ENCODE data around the gene NPM3.

Gene NPM3

GRCh38 chr10:101818119-101818871 is 35.0 kb upstream of the NPM3 start, which contains the start of gene OGA:
OGA (minus strand) TSS chr10:101818444; CDS start chr10:101818022, 422 bp downstream.
- Histone ChIP-seq H3K27ac (ENCODE audit: low read length) (peak within 1 kb of the TSS; percentile 74), H3K79me2 (ENCODE audit: low read length) (peaks cover 57% of the 10 kb centered on the region), H3K4me3 (ENCODE audit: low read length) (peak within 1 kb of the TSS; percentile 92)

GRCh38 chr10:101817337-101818118 is 34.3 kb upstream of the NPM3 start:
- peaks cover 65% of the 10 kb centered on the region for H3K79me2 ChIP-seq (ENCODE audit: low read length)
- H3K27me3 ChIP-seq (ENCODE audit: low read depth, low read length): no peaks in the 10 kb centered on the region
- peak overlapping the region; percentile 92 for H3K4me3 ChIP-seq (ENCODE audit: low read length)
- H2AFZ ChIP-seq (ENCODE audit: low read depth, low read length): no peak overlapping the region
- peaks cover 47% of the 10 kb centered on the region for H4K20me1 ChIP-seq (ENCODE audit: insufficient read depth, low read length)
- TF ChIP-seq CTCF (IDR thresholded peaks at IDR 0.05; ENCODE audit: low read depth, low read length) (no peak), EZH2phosphoT487 (IDR thresholded peaks at IDR 0.05; ENCODE audit: low read depth) (no peak)
- H3K4me1 ChIP-seq (ENCODE audit: low read length): peaks cover 18% of the 10 kb centered on the region
- peak overlapping the region; percentile 78 for H3K9ac ChIP-seq (ENCODE audit: low read length)
- peaks cover 5% of the 10 kb centered on the region for H3K36me3 ChIP-seq (replicated peaks; ENCODE audit: low read depth, low read length)
- peak overlapping the region; percentile 82 for H3K4me2 ChIP-seq (ENCODE audit: low read length)
- H3K9me3 ChIP-seq (ENCODE audit: insufficient read depth, low read length): no peaks in the 10 kb centered on the region
- peak overlapping the region; percentile 74 for H3K27ac ChIP-seq (ENCODE audit: low read length)

More at GRCh38 chr10:101818119-101818871, 35.0 kb upstream of the NPM3 start, which contains the start of gene OGA:
- Histone ChIP-seq H3K4me1 (ENCODE audit: low read length) (peaks cover 18% of the 10 kb centered on the region), H3K36me3 (replicated peaks; ENCODE audit: low read depth, low read length) (no peaks in the 10 kb centered on the region), H3K9me3 (ENCODE audit: insufficient read depth, low read length) (no peaks in the 10 kb centered on the region), H3K4me2 (ENCODE audit: low read length) (peak within 1 kb of the TSS; percentile 95), H4K20me1 (ENCODE audit: insufficient read depth, low read length) (peaks cover 40% of the 10 kb centered on the region), H3K27me3 (ENCODE audit: low read depth, low read length) (no peaks in the 10 kb centered on the region), H2AFZ (ENCODE audit: low read depth, low read length) (peak within 1 kb of the TSS; percentile 79), H3K9ac (ENCODE audit: low read length) (peak within 1 kb of the TSS; percentile 83)
- TF ChIP-seq EZH2phosphoT487 (IDR thresholded peaks at IDR 0.05; ENCODE audit: low read depth) (no peak), CTCF (IDR thresholded peaks at IDR 0.05; ENCODE audit: low read depth, low read length) (no peak)

GRCh38 chr10:101816913-101817336 is 33.7 kb upstream of the NPM3 start:
- H2AFZ ChIP-seq (ENCODE audit: low read depth, low read length): no peak overlapping the region
- peak overlapping the region; percentile 92 for H3K4me3 ChIP-seq (ENCODE audit: low read length)
- H3K4me2 ChIP-seq (ENCODE audit: low read length): peak overlapping the region; percentile 82
- peaks cover 71% of the 10 kb centered on the region for H3K79me2 ChIP-seq (ENCODE audit: low read length)
- H3K27ac ChIP-seq (ENCODE audit: low read length): peak overlapping the region; percentile 74
- H3K9me3 ChIP-seq (ENCODE audit: insufficient read depth, low read length): no peaks in the 10 kb centered on the region
- no peak for TF ChIP-seq EZH2phosphoT487 (IDR thresholded peaks at IDR 0.05; ENCODE audit: low read depth)
- no peak for TF ChIP-seq CTCF (IDR thresholded peaks at IDR 0.05; ENCODE audit: low read depth, low read length)
- peaks cover 53% of the 10 kb centered on the region for H4K20me1 ChIP-seq (ENCODE audit: insufficient read depth, low read length)
- no peaks in the 10 kb centered on the region for H3K27me3 ChIP-seq (ENCODE audit: low read depth, low read length)
- peak overlapping the region; percentile 78 for H3K9ac ChIP-seq (ENCODE audit: low read length)
- peaks cover 18% of the 10 kb centered on the region for H3K4me1 ChIP-seq (ENCODE audit: low read length)
- H3K36me3 ChIP-seq (replicated peaks; ENCODE audit: low read depth, low read length): peaks cover 7% of the 10 kb centered on the region

GRCh38 chr10:101816376-101816775 is 33.1 kb upstream of the NPM3 start:
- TF ChIP-seq EZH2phosphoT487 (IDR thresholded peaks at IDR 0.05; ENCODE audit: low read depth): no peak
- no peak for TF ChIP-seq CTCF (IDR thresholded peaks at IDR 0.05; ENCODE audit: low read depth, low read length)
- H2AFZ ChIP-seq (ENCODE audit: low read depth, low read length): no peak overlapping the region
- H3K9ac ChIP-seq (ENCODE audit: low read length): peak overlapping the region; percentile 78
- H3K27me3 ChIP-seq (ENCODE audit: low read depth, low read length): no peaks in the 10 kb centered on the region
- H3K36me3 ChIP-seq (replicated peaks; ENCODE audit: low read depth, low read length): peaks cover 7% of the 10 kb centered on the region
- H3K4me3 ChIP-seq (ENCODE audit: low read length): peak overlapping the region; percentile 92
- peak overlapping the region; percentile 74 for H3K27ac ChIP-seq (ENCODE audit: low read length)
- H3K4me2 ChIP-seq (ENCODE audit: low read length): peak overlapping the region; percentile 82
- peaks cover 56% of the 10 kb centered on the region for H4K20me1 ChIP-seq (ENCODE audit: insufficient read depth, low read length)
- peaks cover 76% of the 10 kb centered on the region for H3K79me2 ChIP-seq (ENCODE audit: low read length)
- H3K4me1 ChIP-seq (ENCODE audit: low read length): peaks cover 18% of the 10 kb centered on the region
- H3K9me3 ChIP-seq (ENCODE audit: insufficient read depth, low read length): no peaks in the 10 kb centered on the region

All from OCI-LY3 (cell line).